Vagina (tissue), 2 donors: ENCODE data around the gene ITGA6. TPM values are rescaled to one million over a fixed set of nuclear protein-coding genes. Genes with fewer than 3 reads are reported as not detected.

ENCODE experiments used
- DNase-seq, 2 donors: peaks; one replicate each; pipeline ENCODE4 v3.0.0-alpha.2; 2017; ENCODE audit errors: extremely low spot score in 2 of 2
- H3K27ac ChIP-seq: fragments of 200-600 bp; sonication (generic); one replicate; pipeline ENCODE4 v1.5.1; 2019
- H3K27me3 ChIP-seq: fragments of 200-600 bp; sonication (generic); one replicate; pipeline ENCODE4 v1.5.1; 2019
- H3K36me3 ChIP-seq, 2 donors: fragments of 200-600 bp; sonication (generic); one replicate each; pipeline ENCODE4 v1.5.1; 2017 to 2019
- H3K4me1 ChIP-seq: fragments of 200-600 bp; sonication (generic); one replicate; pipeline ENCODE4 v1.5.1; 2019
- H3K4me3 ChIP-seq, 2 donors: fragments of 200-600 bp; sonication (generic); 1 replicate in 1 of 2; 2 replicates in 1 of 2; pipeline ENCODE4 v1.5.1; 2016 to 2019
- H3K9me3 ChIP-seq: fragments of 200-600 bp; sonication (generic); one replicate; pipeline ENCODE4 v1.5.1; 2019
- POLR2A ChIP-seq, 2 donors: fragments of 450-650 bp; IDR thresholded peaks; one replicate each; pipeline ENCODE4 v1.6.1; 2017; ENCODE audit warnings: antibody characterized with exemption in 2 of 2, mild to moderate bottlenecking in 2 of 2, moderate library complexity in 2 of 2
- POLR2AphosphoS5 ChIP-seq, 2 donors: sonication (generic); formaldehyde crosslinking; IDR thresholded peaks; one replicate each; pipeline ENCODE4 v1.9.0; 2017; ENCODE audit warnings: antibody characterized with exemption in 2 of 2, mild to moderate bottlenecking in 2 of 2, low read depth in 1 of 2; ENCODE audit not compliant: insufficient read depth in 1 of 2
- intact Hi-C: fragments of 100-400 bp; cut with DNase I; formaldehyde crosslinking; loops from one replicate; pipeline ENCODE4 v1.15.1; 2023
- total RNA-seq: library from RNA; depleted of rRNA; stranded (reverse); fragments of >200 nt; gene quantifications from one replicate; pipeline ENCODE4 v1.2.3, GENCODE V29; 2016
- TF ChIP-seq, protein P1 (sequence below), 3 experiments: fragments of 450-650 bp in 2 of 3; fragments of 200-600 bp in 1 of 3; sonication (generic) in 1 of 3; IDR thresholded peaks; one replicate each; pipeline ENCODE4 v1.5.1; 2017 to 2019; ENCODE audit warnings: antibody characterized with exemption in 3 of 3, mild to moderate bottlenecking in 2 of 3, moderate library complexity in 2 of 3

ITGA6 gene
- total RNA-seq, 1 donor from 2014 or later: 82.3 TPM

DNA sequence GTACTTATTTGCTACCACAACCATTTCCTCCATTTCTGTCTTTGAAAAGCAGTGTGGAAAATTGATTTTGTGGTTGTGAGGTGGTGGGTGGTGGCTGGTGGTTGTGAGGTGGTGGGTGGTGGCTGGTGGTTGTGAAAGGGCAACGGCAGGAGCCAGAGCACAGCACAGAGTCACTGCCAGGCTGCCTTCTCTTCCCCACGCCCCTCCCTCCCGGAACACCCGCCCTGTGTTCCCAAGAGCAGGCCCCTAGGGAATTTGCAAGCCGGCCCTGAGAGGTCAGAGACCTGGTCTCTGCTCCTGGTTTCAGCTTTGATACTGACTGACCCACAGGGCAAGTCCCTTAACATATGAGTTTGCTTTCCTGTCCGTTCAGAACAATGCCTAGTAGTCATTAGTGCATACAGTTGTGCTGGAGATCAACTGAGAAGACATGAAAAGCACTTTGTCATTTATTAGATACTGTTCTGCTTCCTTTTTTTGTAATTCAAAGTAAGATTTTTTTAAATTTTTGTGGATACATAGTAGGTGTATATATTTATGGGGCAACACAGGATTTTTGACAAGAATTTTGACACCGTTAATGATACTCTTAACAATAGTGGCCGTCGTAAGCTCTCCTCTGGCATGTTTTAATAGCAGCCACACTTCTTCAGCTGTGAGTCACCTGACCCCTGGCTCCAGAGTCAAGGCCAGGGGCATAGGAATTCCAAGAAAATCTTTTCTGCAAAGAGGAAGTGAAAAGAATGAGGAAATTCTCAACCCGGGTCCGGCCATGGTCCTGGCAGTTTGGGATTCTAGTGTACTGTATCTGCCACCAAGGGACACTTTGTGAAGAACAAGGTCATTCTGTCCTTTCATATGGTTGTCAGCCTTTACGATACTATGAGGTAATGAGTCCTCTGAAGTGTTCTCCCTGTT is 53.2 kb downstream of the ITGA6 start:
- TF ChIP-seq POLR2AphosphoS5 (IDR thresholded peaks at IDR 0.05; ENCODE audit: insufficient read depth in 1 of 2, low read depth in 1 of 2): no peak
- no peak for TF ChIP-seq POLR2A (IDR thresholded peaks at IDR 0.05)
- TF ChIP-seq, protein P1, sequence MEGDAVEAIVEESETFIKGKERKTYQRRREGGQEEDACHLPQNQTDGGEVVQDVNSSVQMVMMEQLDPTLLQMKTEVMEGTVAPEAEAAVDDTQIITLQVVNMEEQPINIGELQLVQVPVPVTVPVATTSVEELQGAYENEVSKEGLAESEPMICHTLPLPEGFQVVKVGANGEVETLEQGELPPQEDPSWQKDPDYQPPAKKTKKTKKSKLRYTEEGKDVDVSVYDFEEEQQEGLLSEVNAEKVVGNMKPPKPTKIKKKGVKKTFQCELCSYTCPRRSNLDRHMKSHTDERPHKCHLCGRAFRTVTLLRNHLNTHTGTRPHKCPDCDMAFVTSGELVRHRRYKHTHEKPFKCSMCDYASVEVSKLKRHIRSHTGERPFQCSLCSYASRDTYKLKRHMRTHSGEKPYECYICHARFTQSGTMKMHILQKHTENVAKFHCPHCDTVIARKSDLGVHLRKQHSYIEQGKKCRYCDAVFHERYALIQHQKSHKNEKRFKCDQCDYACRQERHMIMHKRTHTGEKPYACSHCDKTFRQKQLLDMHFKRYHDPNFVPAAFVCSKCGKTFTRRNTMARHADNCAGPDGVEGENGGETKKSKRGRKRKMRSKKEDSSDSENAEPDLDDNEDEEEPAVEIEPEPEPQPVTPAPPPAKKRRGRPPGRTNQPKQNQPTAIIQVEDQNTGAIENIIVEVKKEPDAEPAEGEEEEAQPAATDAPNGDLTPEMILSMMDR (IDR thresholded peaks at IDR 0.05): no peak
- intact Hi-C loops: no loop called here
- Histone ChIP-seq H3K9me3 (no peaks in the 10 kb centered on the region), H3K4me1 (peaks cover 9% of the 10 kb centered on the region), H3K4me3 (no peak overlapping the region), H3K36me3 (peaks cover 0 to 10% of the 10 kb centered on the region in 2 donors), H3K27ac (no peak overlapping the region), H3K27me3 (no peaks in the 10 kb centered on the region)
- DNase-seq: no peak

DNA sequence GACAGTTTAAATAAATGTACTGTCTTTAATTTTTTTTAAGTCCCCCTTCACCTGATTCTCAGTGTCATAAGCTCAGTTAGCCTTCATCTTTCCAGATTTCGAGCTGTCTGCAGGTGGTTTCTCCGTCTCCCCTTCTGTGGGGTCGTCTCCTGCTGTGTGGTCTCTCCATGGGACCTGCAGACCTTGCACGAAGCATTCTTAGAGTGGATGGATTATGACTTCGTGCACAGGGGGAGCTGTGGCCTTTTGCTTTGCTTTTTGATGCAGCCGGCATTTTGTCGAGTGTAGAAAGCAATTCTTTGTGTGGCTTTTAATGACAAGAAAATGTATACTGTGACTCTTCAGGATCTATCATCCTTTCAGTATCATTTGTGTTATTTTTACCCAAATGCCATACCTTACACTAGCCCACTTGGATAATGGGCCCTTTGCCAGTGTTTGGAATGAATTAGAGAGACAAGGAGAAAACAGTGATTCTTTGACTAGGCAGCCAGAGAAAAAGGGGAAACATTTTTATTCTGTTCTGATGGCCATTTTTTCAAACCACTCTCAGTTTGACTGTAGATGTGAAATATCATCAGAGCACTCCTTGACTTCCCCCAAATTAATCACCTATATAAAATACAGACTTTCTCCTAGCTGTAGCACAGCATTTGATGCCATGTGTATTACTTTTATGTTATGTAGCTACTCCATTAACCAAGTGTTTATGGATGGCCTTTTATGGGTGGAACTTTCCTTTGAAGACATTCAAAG is 54.3 kb downstream of the ITGA6 start:
- Histone ChIP-seq H3K9me3 (no peaks in the 10 kb centered on the region), H3K36me3 (peaks cover 0 to 10% of the 10 kb centered on the region in 2 donors), H3K27me3 (no peaks in the 10 kb centered on the region), H3K27ac (no peak overlapping the region), H3K4me3 (no peak overlapping the region), H3K4me1 (peaks cover 9% of the 10 kb centered on the region)
- intact Hi-C loops: no loop called here
- TF ChIP-seq POLR2AphosphoS5 (IDR thresholded peaks at IDR 0.05; ENCODE audit: insufficient read depth in 1 of 2, low read depth in 1 of 2) (no peak), POLR2A (IDR thresholded peaks at IDR 0.05) (no peak)
- TF ChIP-seq, protein P1 (IDR thresholded peaks at IDR 0.05): no peak
- DNase-seq: no peak

DNA sequence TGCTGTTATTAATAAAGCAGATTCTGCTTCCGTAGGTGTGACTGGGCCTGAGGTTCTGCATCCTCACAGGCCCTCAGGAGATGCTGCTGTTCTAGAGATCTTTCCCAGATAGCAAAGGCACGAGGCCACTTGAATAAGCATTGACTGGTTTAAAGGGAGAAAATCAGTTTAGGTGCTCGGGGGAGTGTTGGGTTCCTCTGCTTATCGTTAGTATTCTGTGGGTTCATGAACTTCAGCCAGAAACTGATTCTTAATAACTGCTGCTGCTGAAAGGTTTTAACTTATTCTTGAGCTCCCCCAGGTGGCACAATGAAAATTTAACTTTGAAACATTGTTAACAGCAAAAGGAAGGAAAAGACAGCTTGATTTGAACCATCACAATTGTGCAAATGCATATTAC is 56.9 kb downstream of the ITGA6 start:
- Histone ChIP-seq H3K27me3 (no peaks in the 10 kb centered on the region), H3K4me3 (no peak overlapping the region), H3K36me3 (peaks cover 0 to 11% of the 10 kb centered on the region in 2 donors), H3K9me3 (no peaks in the 10 kb centered on the region), H3K27ac (no peak overlapping the region), H3K4me1 (peaks cover 9% of the 10 kb centered on the region)
- no peak for TF ChIP-seq POLR2A (IDR thresholded peaks at IDR 0.05)
- intact Hi-C loops: no loop called here
- DNase-seq: no peak

DNA sequence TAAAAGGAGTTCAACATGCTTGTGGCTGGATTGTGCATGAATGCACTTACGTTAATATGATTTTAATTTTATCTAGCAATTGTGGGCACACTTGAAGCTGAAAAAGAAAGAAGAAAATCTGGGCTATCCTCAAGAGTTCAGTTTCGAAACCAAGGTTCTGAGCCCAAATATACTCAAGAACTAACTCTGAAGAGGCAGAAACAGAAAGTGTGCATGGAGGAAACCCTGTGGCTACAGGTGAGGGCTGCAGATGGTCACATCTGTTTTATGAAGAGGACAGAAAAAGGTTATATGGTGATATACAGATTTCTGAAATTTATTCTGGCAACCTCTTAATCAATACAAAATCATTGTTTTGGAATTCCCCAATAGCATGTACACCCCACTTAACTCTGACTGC is 57.3 kb downstream of the ITGA6 start:
- no peak for DNase-seq
- peaks cover 0 to 11% of the 10 kb centered on the region in 2 donors for H3K36me3 ChIP-seq
- no peak overlapping the region for H3K27ac ChIP-seq
- TF ChIP-seq, protein P1 (IDR thresholded peaks at IDR 0.05): no peak
- TF ChIP-seq POLR2AphosphoS5 (IDR thresholded peaks at IDR 0.05; ENCODE audit: insufficient read depth in 1 of 2, low read depth in 1 of 2) (no peak), POLR2A (IDR thresholded peaks at IDR 0.05) (no peak)
- H3K4me3 ChIP-seq: no peak overlapping the region
- intact Hi-C loops: no loop called here
- no peaks in the 10 kb centered on the region for H3K9me3 ChIP-seq
- H3K27me3 ChIP-seq: no peaks in the 10 kb centered on the region
- peaks cover 9% of the 10 kb centered on the region for H3K4me1 ChIP-seq

DNA sequence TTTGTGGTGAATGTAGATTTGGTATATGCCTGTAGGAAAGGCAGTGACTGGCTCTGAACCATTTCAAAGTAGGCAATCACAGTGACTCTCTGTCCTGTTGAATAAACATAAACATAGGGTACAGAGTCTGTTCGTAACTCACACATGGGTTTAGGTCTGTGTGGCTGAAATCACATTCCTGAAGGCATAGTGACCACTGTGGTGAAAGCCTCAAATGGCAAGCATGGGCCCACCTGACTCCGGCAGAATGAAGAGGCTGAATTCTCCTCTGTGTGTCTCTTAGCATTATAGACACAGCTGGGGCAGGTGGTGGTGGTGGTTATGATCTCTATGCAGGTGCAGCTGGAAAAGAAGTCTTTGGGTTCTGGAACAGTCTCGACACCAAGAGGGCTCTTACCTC is 61.2 kb downstream of the ITGA6 start:
- intact Hi-C loops: no loop called here
- H3K27me3 ChIP-seq: no peaks in the 10 kb centered on the region
- H3K4me3 ChIP-seq: no peak overlapping the region
- no peak overlapping the region for H3K27ac ChIP-seq
- H3K36me3 ChIP-seq: peaks cover 0 to 11% of the 10 kb centered on the region in 2 donors
- H3K9me3 ChIP-seq: no peaks in the 10 kb centered on the region
- DNase-seq: no peak
- TF ChIP-seq, protein P1 (IDR thresholded peaks at IDR 0.05): no peak
- no peak for TF ChIP-seq POLR2AphosphoS5 (IDR thresholded peaks at IDR 0.05; ENCODE audit: insufficient read depth in 1 of 2, low read depth in 1 of 2)
- H3K4me1 ChIP-seq: no peaks in the 10 kb centered on the region
